Aorta (tissue), 5 donors: ENCODE measurements around the gene STEAP4. TPM values are rescaled to one million over a fixed set of nuclear protein-coding genes. Genes with fewer than 3 reads are reported as not detected.

ENCODE experiments used
- ATAC-seq: fragments of 200-7000 bp; cut with Tn5 transposase; one replicate; pipeline ENCODE4 v1.9.1; 2022; ENCODE audit warnings: moderate library complexity; ENCODE audit not compliant: low FRiP score
- DNase-seq, 2 donors: peaks; one replicate each; pipeline ENCODE4 v3.0.0-alpha.2; 2020
- H3K27ac ChIP-seq, 2 donors: one replicate each; pipeline ENCODE4 v1.5.1; 2013; ENCODE audit warnings: low read length in 2 of 2, mild to moderate bottlenecking in 2 of 2, moderate library complexity in 2 of 2, control low read depth in 1 of 2, inconsistent platforms in 1 of 2, low read depth in 1 of 2
- H3K27me3 ChIP-seq, 2 donors: one replicate each; pipeline ENCODE4 v1.6.1; 2013; ENCODE audit warnings: control low read depth in 1 of 2, low read length in 1 of 2, mild to moderate bottlenecking in 1 of 2, moderate library complexity in 1 of 2; ENCODE audit not compliant: insufficient read depth in 2 of 2, control insufficient read depth in 1 of 2
- H3K36me3 ChIP-seq, 2 donors: one replicate each; pipeline ENCODE4 v1.6.1; 2013; ENCODE audit warnings: control low read depth in 1 of 2, low read length in 1 of 2, mild to moderate bottlenecking in 1 of 2; ENCODE audit not compliant: insufficient read depth in 2 of 2, control insufficient read depth in 1 of 2
- H3K4me1 ChIP-seq, 2 donors: one replicate each; pipeline ENCODE4 v1.6.1; 2013; ENCODE audit warnings: low read length in 2 of 2, control low read depth in 1 of 2, mild to moderate bottlenecking in 1 of 2, moderate library complexity in 1 of 2; ENCODE audit not compliant: insufficient read depth in 2 of 2, control insufficient read depth in 1 of 2
- H3K4me3 ChIP-seq, 2 donors: one replicate each; pipeline ENCODE4 v1.5.1; 2013; ENCODE audit warnings: low read length in 2 of 2, control low read depth in 1 of 2, mild to moderate bottlenecking in 1 of 2
- H3K9me3 ChIP-seq: one replicate; pipeline ENCODE4 v1.6.1; 2013; ENCODE audit warnings: mild to moderate bottlenecking, low read length; ENCODE audit not compliant: control insufficient read depth
- WGBS, 2 donors: extraction: QIAGEN DNeasy Blood & Tissue Kit; methylation state at CpG; one replicate each; pipeline ENCODE4 v1.1.7; 2013; 5-methylcytosine and 5-hydroxymethylcytosine counted together
- intact Hi-C, 2 donors: fragments of 100-400 bp; cut with DNase I; formaldehyde crosslinking; loops; one replicate each; pipeline versions ENCODE4 v1.14.2 to v1.15.0; 2022
- polyA plus RNA-seq, 2 donors: library from polyadenylated mRNA; stranded (reverse); fragments of 200-250 nt; gene quantifications; one replicate each; pipeline ENCODE4 v1.2.3, GENCODE V29; 2013
- total RNA-seq, 2 donors: library from RNA; stranded (reverse); fragmentation: NEBNext Ultra II Directional; extraction: Animal tissue kit (Norgen Biotek cat#: 25700); gene quantifications; one replicate each; pipeline ENCODE4 v1.2.1, GENCODE V29; 2021
- donor health status: healthy with polysubstance abuse.
- donor health status: Bipolar disorder and iron deficiency.
- donor health status: DM: no; HTN: no; CAD: no.
- donor health status: DM: no; HTN: no; CAD: no.
- donor health status: DM: yes; HTN: yes; CAD: no.

Gene STEAP4
- total and polyA plus RNA-seq, 4 donors = 12.3 to 343 (median 77.5) TPM

DNA sequence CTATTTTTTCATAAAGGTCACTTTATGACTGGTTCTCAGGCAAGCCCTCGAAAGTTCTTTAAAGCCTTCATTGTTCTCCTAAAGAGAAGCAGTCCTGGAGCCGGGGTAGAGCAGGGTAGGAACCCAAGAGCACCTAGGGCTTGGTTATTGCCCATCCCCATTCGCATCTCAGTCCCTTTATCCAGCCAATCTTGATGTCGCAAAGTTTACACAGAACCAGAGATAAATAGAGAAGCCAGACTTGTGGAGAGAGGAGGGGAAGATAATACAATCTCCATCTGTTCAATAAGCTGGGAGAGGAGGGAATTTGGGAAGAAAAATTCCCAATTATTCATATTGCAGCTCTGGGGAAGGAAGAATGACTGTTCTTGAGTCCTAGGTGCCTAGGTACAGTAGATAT is 80.5 kb downstream of the STEAP4 start:
- WGBS, 2 donors = 91 to 92% methylated on average over 4 of the region's 4 CpGs

DNA sequence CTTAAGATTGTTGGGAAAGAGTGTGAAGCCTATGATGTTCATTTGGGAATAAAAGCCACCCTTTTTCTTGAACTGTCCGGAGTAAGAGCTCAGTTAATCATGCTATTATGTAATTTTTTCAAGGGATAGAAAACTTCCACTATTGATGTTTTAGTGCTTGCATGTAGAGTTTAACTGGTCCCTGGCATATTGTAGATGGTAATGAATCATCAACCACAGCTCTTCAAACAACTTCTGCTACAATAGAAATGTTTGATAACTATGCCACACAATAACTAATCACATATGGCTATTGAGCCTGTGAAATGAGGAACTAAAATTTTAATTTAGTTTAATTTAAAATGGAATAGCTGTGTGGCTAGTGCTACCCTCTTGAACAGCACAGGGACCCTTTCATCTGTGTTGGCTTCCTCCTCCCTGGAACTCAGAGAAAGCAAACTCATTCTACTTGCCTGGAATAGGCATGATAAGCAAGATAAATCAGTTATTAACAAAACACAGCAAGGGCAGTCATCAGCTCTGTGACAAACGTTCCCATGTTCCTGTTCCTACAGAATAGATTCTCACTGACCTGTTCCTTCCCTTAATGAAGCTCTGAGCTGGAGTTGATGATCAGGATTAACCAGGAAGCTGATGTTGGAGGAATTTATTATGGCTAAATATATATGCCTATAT is 82.0 kb downstream of the STEAP4 start:
- Histone ChIP-seq H3K4me1 (no peaks in the 10 kb centered on the region), H3K36me3 (no peaks in the 10 kb centered on the region), H3K27me3 (no peaks in the 10 kb centered on the region), H3K27ac (no peak overlapping the region), H3K9me3 (peaks cover 1% of the 10 kb centered on the region), H3K4me3 (no peak overlapping the region)
- WGBS, 2 donors = 50 to 57% methylated on average over 2 of the region's 2 CpGs
- intact Hi-C loops = no loop called here
- DNase-seq (no peak), ATAC-seq (no peak)

More for the DNA sequence above, 80.5 kb downstream of the STEAP4 start:
- intact Hi-C loops = no loop called here
- DNase-seq (no peak), ATAC-seq (no peak)
- no peaks in the 10 kb centered on the region for H3K36me3 ChIP-seq
- H3K4me1 ChIP-seq = no peaks in the 10 kb centered on the region
- no peak overlapping the region for H3K27ac ChIP-seq
- H3K27me3 ChIP-seq = no peaks in the 10 kb centered on the region
- H3K9me3 ChIP-seq = peaks cover 1% of the 10 kb centered on the region
- H3K4me3 ChIP-seq = no peak overlapping the region

DNA sequence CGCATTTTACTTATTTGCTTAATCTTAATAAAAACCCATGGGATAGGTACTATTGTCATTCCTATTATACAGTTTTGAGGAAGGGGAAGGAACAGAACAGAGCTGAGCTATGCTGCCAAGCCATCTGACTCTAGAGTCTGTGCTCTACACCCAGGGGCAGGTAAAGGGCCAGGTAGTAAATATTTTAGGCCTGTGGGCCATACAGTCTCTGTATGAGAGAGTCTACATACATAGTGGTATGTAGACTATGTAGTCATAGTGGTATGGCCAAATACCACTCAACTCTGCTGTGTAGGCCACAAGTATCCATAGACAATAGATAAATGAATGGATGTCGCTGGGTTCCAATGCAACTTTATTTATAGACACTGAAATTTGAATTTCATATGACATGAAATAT is 83.4 kb downstream of the STEAP4 start:
- Histone ChIP-seq H3K27ac (no peak overlapping the region), H3K9me3 (no peaks in the 10 kb centered on the region), H3K4me3 (no peak overlapping the region), H3K4me1 (no peaks in the 10 kb centered on the region), H3K27me3 (no peaks in the 10 kb centered on the region), H3K36me3 (no peaks in the 10 kb centered on the region)
- ATAC-seq (no peak), DNase-seq (no peak)
- intact Hi-C loops = no loop called here
- WGBS, 2 donors = 97 to 98% methylated on average over 2 of the region's 2 CpGs

Other genes starting within 250 kb of the STEAP4 start
- 100 to 1,000 TPM; 104 to 109 TPM for gene SRI, start 86.9 kb downstream of the STEAP4 start, total RNA-seq
- gene SRI, start 86.9 kb downstream of the STEAP4 start, polyA plus RNA-seq = 100 to 1,000 TPM in 1 of 2 donors, 10 to 100 TPM in 1; 97.7 to 186 TPM